HUES6 (cell line): ENCODE data around the gene LIPT1.
A peak's percentile ranks its signal among the peaks of the same experiment; 100 is the strongest.
"Not testable (repeated sequence)": the region's sequence is repeated elsewhere in the genome, so short reads cannot be mapped to it uniquely, and the experiment has no call there.

Source experiments
- H3K27ac ChIP-seq: 2 replicates; pipeline ENCODE4 v1.7.0; 2013; ENCODE audit warnings: low read depth, mild to moderate bottlenecking, low read length, inconsistent platforms
- H3K27me3 ChIP-seq: 2 replicates; pipeline ENCODE4 v1.6.1; 2013; ENCODE audit warnings: low read length; ENCODE audit not compliant: control insufficient read depth, insufficient read depth
- H3K36me3 ChIP-seq: 2 replicates; pipeline ENCODE4 v1.6.1; 2013; ENCODE audit warnings: low read length; ENCODE audit not compliant: control insufficient read depth, insufficient read depth
- H3K4me1 ChIP-seq: 2 replicates; pipeline ENCODE4 v1.6.1; 2013; ENCODE audit warnings: low read length; ENCODE audit not compliant: control insufficient read depth, insufficient read depth
- H3K4me3 ChIP-seq: 2 replicates; pipeline ENCODE4 v1.5.1; 2013; ENCODE audit warnings: low read depth, low read length
- H3K9ac ChIP-seq: one replicate; pipeline ENCODE4 v1.6.1; 2013; ENCODE audit warnings: mild to moderate bottlenecking, low read length
- H3K9me3 ChIP-seq: 2 replicates; pipeline ENCODE4 v1.6.1; 2013; ENCODE audit warnings: low read depth, low read length; ENCODE audit not compliant: control insufficient read depth, insufficient read depth

Gene LIPT1

DNA sequence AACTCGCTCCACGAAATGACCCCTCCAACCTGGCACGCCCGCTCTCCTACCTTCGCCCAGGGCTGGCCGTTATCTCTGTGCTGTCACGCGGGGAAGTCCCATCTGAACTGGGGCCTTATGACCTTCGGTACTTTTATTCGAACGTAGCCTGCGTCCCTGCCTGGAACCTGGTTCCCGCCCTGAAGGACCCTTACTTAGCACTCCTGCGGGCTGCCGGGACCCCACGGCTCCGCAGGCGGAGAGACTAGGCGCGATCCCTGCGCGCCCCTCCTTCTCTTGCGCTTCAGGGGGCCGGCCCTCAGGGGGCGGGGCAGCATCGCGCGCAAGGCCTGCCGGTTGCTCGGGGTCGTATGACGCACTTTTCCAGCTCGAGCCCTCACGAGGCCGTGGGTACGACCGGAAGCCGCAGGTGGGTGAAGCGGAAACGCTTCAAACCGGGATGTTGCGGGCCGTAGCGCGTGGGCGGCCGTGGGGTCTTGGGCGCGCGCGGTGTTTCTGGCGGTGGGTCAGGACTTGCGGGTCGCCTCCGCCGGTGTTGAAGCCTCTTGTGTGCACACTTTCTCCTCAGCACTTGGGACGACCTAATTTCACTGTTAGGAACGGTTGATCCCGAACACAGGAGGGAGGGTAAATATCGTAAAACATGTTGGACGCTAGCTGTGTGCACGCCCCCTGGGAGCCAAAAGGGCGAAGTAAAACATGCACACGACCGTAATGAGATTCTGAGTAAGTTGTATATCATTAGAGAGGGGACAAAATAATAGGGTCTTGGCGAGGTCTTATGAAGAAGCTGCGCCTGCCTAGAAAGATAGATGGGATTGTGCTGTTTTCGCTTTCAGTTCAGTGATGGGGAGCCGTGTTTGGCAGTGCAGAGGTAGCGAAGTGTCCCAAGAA lies at the start of gene LIPT1, which contains the start of gene TSGA10:
Gene LIPT1 (plus strand): TSS at position 325 of the 894 bp plus-strand sequence. CDS start 6,991 bp downstream, outside the sequence.
Gene TSGA10 (minus strand): TSS at position 300 of the 894 bp plus-strand sequence. CDS start 45,503 bp downstream, outside the sequence.
- H3K27ac ChIP-seq = 0 out of 2 replicates have a peak within 1 kb of the TSS, but pooled peaks have one; percentile 6
- no peaks in the 10 kb centered on the region for H3K27me3 ChIP-seq
- H3K9me3 ChIP-seq = no peaks in the 10 kb centered on the region
- H3K9ac ChIP-seq = peak within 1 kb of the TSS; percentile 88
- H3K4me1 ChIP-seq = peaks cover 13% of the 10 kb centered on the region
- H3K36me3 ChIP-seq = peaks cover 8% of the 10 kb centered on the region; the same call in 1 of the 2 replicates
- H3K4me3 ChIP-seq = peak within 1 kb of the TSS; percentile 89

DNA sequence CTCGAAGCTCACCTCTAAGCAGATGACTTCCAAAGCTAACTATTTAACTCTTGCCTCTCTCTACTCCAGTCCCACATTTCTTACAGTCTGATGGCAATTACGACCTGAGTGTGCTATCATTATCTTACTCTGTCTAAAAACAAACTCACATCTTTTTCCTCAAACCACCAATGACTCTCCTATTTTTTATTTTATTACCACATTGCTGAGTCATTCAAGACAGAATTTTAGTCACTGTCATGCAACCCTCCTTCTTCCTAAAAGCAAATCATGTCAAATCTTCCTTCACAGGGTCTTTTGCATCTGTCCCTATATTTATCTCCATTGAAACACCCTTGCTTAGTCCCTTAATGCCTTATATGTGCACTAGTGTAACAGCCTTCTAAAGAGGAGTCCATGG lies 47.9 kb upstream of the LIPT1 start:
- H3K4me3 ChIP-seq = no peak overlapping the region
- no peaks in the 10 kb centered on the region for H3K9me3 ChIP-seq
- no peaks in the 10 kb centered on the region for H3K27me3 ChIP-seq
- no peak overlapping the region for H3K9ac ChIP-seq
- no peak overlapping the region for H3K27ac ChIP-seq
- no peaks in the 10 kb centered on the region for H3K4me1 ChIP-seq
- no peaks in the 10 kb centered on the region for H3K36me3 ChIP-seq

DNA sequence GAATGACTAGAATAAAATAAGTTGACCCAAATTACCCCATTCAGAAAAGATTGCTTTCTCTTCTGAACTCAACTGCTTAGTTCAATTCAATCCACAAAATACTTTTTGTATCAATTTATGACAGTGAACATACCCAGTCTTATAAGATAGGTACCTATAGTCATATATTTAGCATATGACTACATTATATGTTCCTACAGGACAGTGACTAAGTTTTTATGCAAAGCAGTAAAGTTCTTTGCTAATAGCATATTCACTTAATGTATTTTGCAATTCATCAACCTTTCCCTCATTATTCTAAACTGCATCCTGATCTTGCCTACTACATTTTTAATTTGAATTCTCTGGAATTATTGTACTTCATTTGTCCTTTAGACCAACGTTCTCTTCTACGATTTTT lies 43.5 kb upstream of the LIPT1 start:
- Histone ChIP-seq H3K27ac (no peak overlapping the region), H3K36me3 (no peaks in the 10 kb centered on the region), H3K9ac (no peak overlapping the region), H3K4me1 (no peaks in the 10 kb centered on the region), H3K9me3 (no peaks in the 10 kb centered on the region), H3K27me3 (no peaks in the 10 kb centered on the region), H3K4me3 (no peak overlapping the region)

DNA sequence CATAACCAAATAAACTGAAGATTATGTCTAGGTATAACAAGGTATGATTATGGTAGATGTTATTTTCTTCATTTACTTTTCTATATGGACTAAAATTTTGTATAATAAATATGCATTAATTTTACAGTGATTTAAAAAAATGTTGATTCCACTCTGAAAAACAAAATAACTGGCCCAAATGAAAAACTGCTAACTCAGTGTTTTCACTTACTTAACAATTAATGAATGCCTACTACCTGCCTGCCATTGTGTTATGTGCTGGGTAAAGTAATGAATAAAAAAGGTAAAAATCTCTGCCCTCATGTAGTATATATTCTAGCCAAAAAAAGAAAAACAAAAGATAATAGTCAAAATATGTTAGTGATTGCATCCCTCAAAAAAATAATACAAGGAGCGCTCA lies 42.8 kb upstream of the LIPT1 start:
- no peaks in the 10 kb centered on the region for H3K4me1 ChIP-seq
- H3K36me3 ChIP-seq = no peaks in the 10 kb centered on the region
- no peak overlapping the region for H3K4me3 ChIP-seq

DNA sequence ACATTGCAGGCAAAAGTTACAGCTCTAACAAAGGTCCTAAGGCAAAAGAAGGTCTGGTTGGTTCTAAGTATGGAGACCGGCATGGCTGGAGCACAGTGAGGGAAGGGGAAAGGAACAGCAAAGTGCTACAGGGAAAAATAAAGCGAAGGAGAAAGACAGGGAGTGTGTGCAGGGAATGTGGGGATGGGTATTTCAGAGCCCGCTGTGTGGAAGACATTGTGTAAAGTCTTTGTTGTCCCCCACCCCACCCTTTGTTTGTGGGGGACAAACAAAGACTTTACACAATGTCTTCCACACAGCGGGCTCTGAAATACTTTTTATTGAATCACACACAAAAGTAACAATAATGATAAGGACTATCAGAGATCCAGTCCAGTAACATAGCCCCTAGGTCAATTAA lies 42.1 kb upstream of the LIPT1 start:
- no peaks in the 10 kb centered on the region for H3K27me3 ChIP-seq
- no peaks in the 10 kb centered on the region for H3K4me1 ChIP-seq
- H3K9me3 ChIP-seq = no peaks in the 10 kb centered on the region
- no peak overlapping the region for H3K27ac ChIP-seq
- H3K36me3 ChIP-seq = no peaks in the 10 kb centered on the region
- H3K4me3 ChIP-seq = no peak overlapping the region
- no peak overlapping the region for H3K9ac ChIP-seq

More for the DNA sequence above, 42.8 kb upstream of the LIPT1 start:
- Histone ChIP-seq H3K27me3 (no peaks in the 10 kb centered on the region), H3K9ac (no peak overlapping the region), H3K9me3 (no peaks in the 10 kb centered on the region), H3K27ac (no peak overlapping the region)

DNA sequence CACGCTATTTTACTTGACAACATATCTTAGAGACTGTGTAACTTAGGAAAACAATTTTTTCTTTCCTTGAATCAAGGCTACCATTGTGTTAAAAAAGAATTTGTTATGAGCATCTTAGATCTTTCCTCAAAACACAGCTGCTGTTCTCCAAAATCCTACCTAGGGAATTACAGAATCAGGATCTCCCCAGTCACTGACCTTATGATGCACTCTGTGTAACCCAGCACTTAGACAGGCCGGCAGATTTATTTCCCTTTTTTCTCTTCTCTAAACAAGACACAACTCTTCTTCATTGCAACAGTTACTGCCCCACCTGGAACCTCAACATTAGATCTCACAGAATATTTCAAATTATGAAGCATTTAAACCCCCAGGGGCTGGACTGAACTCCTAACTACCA lies 26.8 kb upstream of the LIPT1 start:
- Histone ChIP-seq H3K4me3 (no peak overlapping the region), H3K9me3 (peaks cover 16% of the 10 kb centered on the region), H3K36me3 (peaks cover 13% of the 10 kb centered on the region), H3K27ac (no peak overlapping the region), H3K27me3 (no peaks in the 10 kb centered on the region), H3K9ac (no peak overlapping the region), H3K4me1 (no peaks in the 10 kb centered on the region)

DNA sequence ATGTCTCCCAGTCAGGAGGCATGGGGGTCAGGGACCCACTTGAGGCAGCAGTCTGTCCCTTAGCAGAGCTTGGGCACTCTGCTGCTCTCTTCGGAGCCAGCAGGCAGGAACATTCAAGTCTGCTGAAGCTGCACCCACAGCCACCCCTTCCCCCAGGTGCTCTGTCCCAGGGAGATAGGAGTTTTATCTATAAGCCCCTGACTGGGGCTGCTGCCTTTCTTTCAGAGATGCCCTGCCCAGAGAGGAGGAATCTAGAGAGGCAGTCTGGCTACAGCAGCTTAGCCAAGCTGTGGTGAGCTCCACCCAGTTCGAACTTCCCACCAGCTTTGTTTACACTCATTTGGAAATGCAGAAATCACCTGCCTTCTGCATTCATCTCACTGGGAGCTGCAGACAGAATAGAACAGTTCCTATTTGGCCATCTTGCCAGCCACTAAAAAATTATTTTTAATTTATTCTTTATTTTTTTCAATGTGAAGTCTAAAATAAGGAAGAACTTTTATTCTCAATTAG lies 19.7 kb upstream of the LIPT1 start:
- H3K4me3 ChIP-seq, H3K4me1 ChIP-seq, H3K9ac ChIP-seq, H3K36me3 ChIP-seq, H3K27me3 ChIP-seq, H3K27ac ChIP-seq: not testable (repeated sequence)
- peaks cover 25% of the 10 kb centered on the region for H3K9me3 ChIP-seq

DNA sequence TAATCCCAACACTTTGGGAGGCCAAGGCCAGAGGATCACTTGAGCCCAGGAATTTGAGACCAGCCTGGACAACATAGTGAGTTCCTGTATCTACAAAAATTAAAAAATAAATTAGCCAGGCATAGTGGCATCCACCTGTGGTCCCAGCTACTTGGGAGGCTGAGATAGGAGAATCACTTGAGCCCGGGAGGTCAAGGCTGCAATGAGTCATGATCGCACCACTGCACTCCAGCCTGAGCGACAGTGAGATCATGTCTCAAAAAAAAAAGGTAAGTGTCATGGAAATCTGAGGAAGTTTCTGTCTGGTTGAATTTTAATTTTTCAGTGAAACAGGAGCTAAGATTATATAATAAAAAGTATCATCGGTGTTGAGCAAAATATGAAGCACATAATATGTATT lies 15.8 kb upstream of the LIPT1 start:
- H3K27ac ChIP-seq = no peak overlapping the region
- H3K36me3 ChIP-seq = no peaks in the 10 kb centered on the region
- H3K9me3 ChIP-seq = peaks cover 15% of the 10 kb centered on the region
- no peak overlapping the region for H3K9ac ChIP-seq
- H3K4me1 ChIP-seq = no peaks in the 10 kb centered on the region
- H3K4me3 ChIP-seq = no peak overlapping the region
- no peaks in the 10 kb centered on the region for H3K27me3 ChIP-seq

DNA sequence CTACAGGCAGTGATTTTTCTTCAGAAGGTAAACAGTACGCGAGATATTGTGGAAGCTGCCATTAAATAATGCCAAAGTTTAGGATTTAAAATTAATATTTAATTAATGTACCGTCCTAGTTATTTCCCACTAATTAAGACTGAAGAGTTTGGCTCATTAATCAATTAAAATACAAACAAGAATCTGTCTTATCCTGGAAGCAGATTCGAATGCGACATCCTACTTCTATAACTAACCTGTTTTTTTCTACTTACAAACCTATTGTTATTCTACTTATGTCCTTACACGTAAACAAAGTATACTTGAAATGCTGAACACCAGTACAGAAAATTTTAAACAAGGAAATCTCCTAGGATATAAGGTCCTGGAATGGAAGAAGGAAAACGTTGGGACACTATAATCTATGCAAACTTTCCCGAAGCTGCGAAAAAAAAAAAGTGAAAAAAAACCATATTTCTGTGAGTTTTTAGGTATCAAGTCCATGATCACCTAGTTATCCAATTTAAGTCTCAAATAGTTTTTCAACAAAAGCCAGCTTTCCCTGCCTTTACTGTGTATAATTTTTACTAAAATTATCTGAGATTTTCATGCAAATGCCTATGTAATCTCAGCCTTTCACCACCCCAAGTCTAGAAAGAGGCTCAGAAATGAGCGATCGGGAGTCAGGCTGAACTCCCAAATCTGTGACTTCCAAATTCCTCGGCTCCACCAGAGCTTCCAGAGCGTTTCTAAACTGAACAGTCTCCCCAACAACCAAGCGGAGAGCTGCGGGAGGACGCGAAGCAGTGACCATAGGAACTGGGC lies 14.5 kb upstream of the LIPT1 start:
- H3K27ac ChIP-seq = 0 out of 2 replicates have a peak overlapping the region, but pooled peaks have one; percentile 58
- no peaks in the 10 kb centered on the region for H3K36me3 ChIP-seq
- peak overlapping the region; percentile 84 for H3K4me3 ChIP-seq

DNA sequence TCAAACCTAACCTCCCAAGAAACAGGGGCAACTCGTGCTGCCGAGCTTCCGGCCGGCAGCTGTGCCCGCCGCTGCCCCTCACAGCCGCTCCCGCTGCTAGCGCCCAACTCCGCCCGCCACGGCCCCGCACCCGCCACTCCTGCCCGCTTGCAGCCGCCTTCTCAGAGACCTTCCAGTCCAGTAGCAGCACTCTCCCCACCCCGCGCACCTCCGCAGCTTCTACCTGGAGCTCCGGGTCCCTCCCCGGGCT lies 14.0 kb upstream of the LIPT1 start:
- peak overlapping the region; percentile 58 for H3K9ac ChIP-seq

More for the DNA sequence above, 14.5 kb upstream of the LIPT1 start:
- Histone ChIP-seq H3K27me3 (no peaks in the 10 kb centered on the region), H3K4me1 (no peaks in the 10 kb centered on the region), H3K9me3 (peaks cover 7% of the 10 kb centered on the region; the same call in 1 of the 2 replicates), H3K9ac (peak overlapping the region; percentile 58)

More for the DNA sequence above, 14.0 kb upstream of the LIPT1 start:
- no peaks in the 10 kb centered on the region for H3K27me3 ChIP-seq
- no peaks in the 10 kb centered on the region for H3K36me3 ChIP-seq
- H3K9me3 ChIP-seq = peaks cover 4% of the 10 kb centered on the region; the same call in 1 of the 2 replicates
- peak overlapping the region; percentile 58; the same call in 1 of the 2 replicates for H3K27ac ChIP-seq
- peak overlapping the region; percentile 84 for H3K4me3 ChIP-seq
- H3K4me1 ChIP-seq = no peaks in the 10 kb centered on the region
